Measurements from ENCODE around the gene FABP3. TPM values are rescaled to one million over a fixed set of nuclear protein-coding genes. Genes with fewer than 3 reads are reported as not detected.

The FABP3 gene
- total RNA-seq, 1 experiment from 2014 or later = not detected

- no peaks in the 10 kb centered on the region for H3F3A ChIP-seq (ENCODE audit: insufficient read depth, low read depth)
- TF ChIP-seq CTCF (conservative IDR thresholded peaks at IDR 0.05) (no peak), EZH2 (IDR thresholded peaks at IDR 0.05; ENCODE audit: low read depth) (no peak)
- no peak overlapping the region for H2AFZ ChIP-seq
- no peaks in the 10 kb centered on the region for H3K9me2 ChIP-seq (ENCODE audit: insufficient read depth)
- H4K20me1 ChIP-seq (ENCODE audit: insufficient read depth) = no peaks in the 10 kb centered on the region
- H3K27ac ChIP-seq = no peak overlapping the region
- no peaks in the 10 kb centered on the region for H3K27me3 ChIP-seq (ENCODE audit: insufficient read depth, low read depth)
- ChIA-PET CTCF (no interaction called here), POLR2A (ENCODE audit: unreplicated experiment) (no interaction called here)
- DNase-seq = no peak
- no TSS peak for BruUV-seq (replicated peaks)
- H3K4me1 ChIP-seq (replicated peaks; ENCODE audit: insufficient read depth) = no peaks in the 10 kb centered on the region
- intact Hi-C loops (cut with micrococcal nuclease; ENCODE audit: unreplicated experiment) = no loop called here
- H3K9me3 ChIP-seq (ENCODE audit: insufficient read depth, low read depth) = no peaks in the 10 kb centered on the region
- no peak overlapping the region for H3K4me2 ChIP-seq
- no peaks in the 10 kb centered on the region for H3K79me2 ChIP-seq (ENCODE audit: low read depth)
- no peaks in the 10 kb centered on the region for H3K36me3 ChIP-seq (ENCODE audit: low read depth)
- H3K4me3 ChIP-seq = no peak overlapping the region
Observed at GRCh38 chr1:31366796-31367195, 6.1 kb downstream of the FABP3 start.

- no peaks in the 10 kb centered on the region for H3F3A ChIP-seq (ENCODE audit: insufficient read depth, low read depth)
- no peaks in the 10 kb centered on the region for H3K79me2 ChIP-seq (ENCODE audit: low read depth)
- H3K27ac ChIP-seq = no peak overlapping the region
- no peak overlapping the region for H3K4me3 ChIP-seq
- intact Hi-C loops (cut with micrococcal nuclease; ENCODE audit: unreplicated experiment) = no loop called here
- no peaks in the 10 kb centered on the region for H3K27me3 ChIP-seq (ENCODE audit: insufficient read depth, low read depth)
- no peaks in the 10 kb centered on the region for H3K4me1 ChIP-seq (replicated peaks; ENCODE audit: insufficient read depth)
- TF ChIP-seq CTCF (conservative IDR thresholded peaks at IDR 0.05) = no peak
- no peak for TF ChIP-seq EZH2 (IDR thresholded peaks at IDR 0.05; ENCODE audit: low read depth)
- no TSS peak for BruUV-seq (replicated peaks)
- ChIA-PET CTCF (interaction anchor here (0.6 kb wide), 1 partner anchor 17 kb away, joined by 3 read pairs; no protein-coding TSS in a partner anchor), POLR2A (ENCODE audit: unreplicated experiment) (no interaction called here)
- no peaks in the 10 kb centered on the region for H3K36me3 ChIP-seq (ENCODE audit: low read depth)
- no peak overlapping the region for H2AFZ ChIP-seq
- H4K20me1 ChIP-seq (ENCODE audit: insufficient read depth) = no peaks in the 10 kb centered on the region
- no peaks in the 10 kb centered on the region for H3K9me2 ChIP-seq (ENCODE audit: insufficient read depth)
- no peaks in the 10 kb centered on the region for H3K9me3 ChIP-seq (ENCODE audit: insufficient read depth, low read depth)
- no peak for DNase-seq
- no peak overlapping the region for H3K4me2 ChIP-seq
Observed at GRCh38 chr1:31364561-31365250, 8.2 kb downstream of the FABP3 start.

GRCh38 chr1:31362032-31362431 lies 10.8 kb downstream of the FABP3 start:
- no TSS peak for BruUV-seq (replicated peaks)
- Histone ChIP-seq H3K4me1 (replicated peaks; ENCODE audit: insufficient read depth) (no peaks in the 10 kb centered on the region), H3K79me2 (ENCODE audit: low read depth) (no peaks in the 10 kb centered on the region), H3F3A (ENCODE audit: insufficient read depth, low read depth) (no peaks in the 10 kb centered on the region), H3K27ac (no peak overlapping the region), H3K27me3 (ENCODE audit: insufficient read depth, low read depth) (no peaks in the 10 kb centered on the region), H3K4me2 (no peak overlapping the region), H3K4me3 (no peak overlapping the region), H4K20me1 (ENCODE audit: insufficient read depth) (no peaks in the 10 kb centered on the region), H3K9me3 (ENCODE audit: insufficient read depth, low read depth) (no peaks in the 10 kb centered on the region), H2AFZ (no peak overlapping the region), H3K36me3 (ENCODE audit: low read depth) (no peaks in the 10 kb centered on the region), H3K9me2 (ENCODE audit: insufficient read depth) (no peaks in the 10 kb centered on the region)
- no peak for TF ChIP-seq EZH2 (IDR thresholded peaks at IDR 0.05; ENCODE audit: low read depth)
- TF ChIP-seq CTCF (conservative IDR thresholded peaks at IDR 0.05) = no peak
- intact Hi-C loops (cut with micrococcal nuclease; ENCODE audit: unreplicated experiment) = no loop called here
- no peak for DNase-seq
- ChIA-PET CTCF (no interaction called here), POLR2A (ENCODE audit: unreplicated experiment) (interaction anchor here (0.8 kb wide), 1 partner anchor 636 kb away, joined by 5 read pairs; no protein-coding TSS in a partner anchor)

Measured in PC-9 (cell line).